Right lung (tissue), 5 donors: ENCODE results near the gene MRGPRF. TPM values are rescaled to one million over a fixed set of nuclear protein-coding genes. Genes with fewer than 3 reads are reported as not detected.
"Not testable (repeated sequence)": the region's sequence is repeated elsewhere in the genome, so short reads cannot be mapped to it uniquely, and the experiment has no call there.

Experiments used
- DNase-seq, 2 donors: peaks; one replicate each; pipeline ENCODE4 v3.0.0-alpha.2; 2013
- polyA plus RNA-seq, 5 donors: library from polyadenylated mRNA; unstranded; fragments of 120-200 nt; gene quantifications; one replicate each; pipeline versions ENCODE4 v1.2.1 to v1.2.3, GENCODE V29; 2013; ENCODE audit warnings: inconsistent platforms in 1 of 5, low replicate concordance in 1 of 5; ENCODE audit not compliant: insufficient read length in 5 of 5, insufficient read depth in 1 of 5

The MRGPRF gene
- polyA plus RNA-seq, 5 donors, result 3.1 to 8.9 (median 5.4) TPM

DNA sequence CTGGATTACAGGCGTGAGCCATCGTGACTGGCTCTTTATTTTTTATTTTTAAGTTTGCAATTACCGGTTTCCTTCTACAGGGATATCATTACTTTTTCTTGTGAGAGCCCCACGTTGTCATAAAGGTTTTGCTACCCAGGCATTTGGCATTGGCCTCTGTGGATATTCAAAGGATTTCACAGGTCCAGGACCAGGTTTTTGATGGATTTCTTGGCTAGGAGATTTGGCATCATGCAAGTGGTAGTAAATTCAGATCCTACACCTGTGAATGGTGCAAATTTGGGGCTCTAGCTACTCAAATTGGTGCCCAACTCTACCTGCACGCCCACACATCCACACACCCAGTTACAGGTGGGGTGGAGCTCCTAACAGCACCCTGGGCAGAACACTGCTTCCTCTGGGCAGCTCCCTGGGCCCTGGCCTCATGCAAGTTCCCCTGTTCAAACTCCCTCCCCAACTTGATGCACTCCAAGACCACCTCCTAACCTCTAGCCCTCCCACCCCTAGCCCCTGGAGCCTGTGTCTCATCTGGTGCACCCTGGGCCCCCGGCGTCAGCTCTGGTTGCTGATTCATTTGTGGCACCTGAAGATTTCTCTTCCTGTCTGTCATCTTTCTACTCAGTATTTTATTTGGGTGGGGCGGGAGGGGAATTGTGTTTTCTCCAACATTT is 23.0 kb downstream of the MRGPRF start:
- no peak for DNase-seq

DNA sequence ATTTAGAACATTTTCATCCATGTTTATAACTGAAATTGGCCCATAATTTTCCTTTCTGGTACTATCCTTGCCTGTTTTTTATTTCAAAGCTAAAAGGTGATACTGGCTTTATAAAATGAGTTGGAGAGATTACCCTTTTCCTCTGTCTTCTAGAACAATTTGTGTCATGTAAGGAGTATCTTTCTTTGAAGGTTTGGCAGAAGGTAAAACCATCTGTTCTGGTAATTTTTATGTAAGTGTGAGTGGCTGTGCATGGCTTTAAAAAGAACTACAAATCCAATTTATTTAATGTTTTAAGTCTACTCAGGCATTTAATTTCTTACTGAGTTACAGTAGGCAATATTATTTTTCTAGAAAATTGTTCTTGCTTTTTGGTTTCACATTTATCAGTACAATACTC is 24.6 kb downstream of the MRGPRF start:
- DNase-seq, result no peak

DNA sequence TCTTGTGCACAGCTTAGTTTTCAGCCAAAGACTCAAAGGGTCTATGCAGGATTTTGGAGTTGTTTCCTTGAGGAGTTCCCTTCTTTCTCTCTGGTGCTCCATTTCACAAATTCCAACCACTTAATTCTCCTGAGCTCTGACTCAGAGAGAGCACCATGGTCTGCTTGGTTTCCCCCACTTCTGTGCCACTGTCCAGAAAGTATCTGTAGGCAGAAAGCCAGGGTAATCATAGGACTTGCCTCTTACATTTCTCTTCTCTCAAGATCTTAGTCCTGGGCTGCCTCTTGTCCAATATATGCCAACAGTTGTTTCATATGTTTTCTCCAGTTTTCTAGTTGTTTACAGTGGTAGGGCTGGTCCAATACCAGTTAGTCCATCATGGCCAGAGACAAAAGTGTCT is 25.8 kb downstream of the MRGPRF start:
- no peak for DNase-seq

DNA sequence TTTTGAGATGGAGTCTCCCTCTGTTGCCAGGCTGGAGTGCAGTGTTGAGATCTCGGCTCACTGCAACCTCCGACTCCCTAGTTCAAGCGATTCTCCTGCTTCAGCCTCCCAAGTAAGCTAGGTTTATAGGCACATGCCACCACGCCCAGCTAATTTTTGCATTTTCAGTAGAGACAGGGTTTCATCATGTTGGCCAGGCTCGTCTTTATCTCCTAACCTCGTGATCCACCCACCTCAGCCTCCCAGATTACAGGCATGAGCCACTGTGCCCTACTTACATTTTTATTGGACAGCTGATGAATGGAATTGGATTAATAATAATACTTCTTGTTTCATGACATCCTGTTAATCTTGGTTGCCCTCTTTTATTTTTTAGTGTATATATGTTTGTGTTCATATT is 29.2 kb downstream of the MRGPRF start:
- DNase-seq, result no peak

DNA sequence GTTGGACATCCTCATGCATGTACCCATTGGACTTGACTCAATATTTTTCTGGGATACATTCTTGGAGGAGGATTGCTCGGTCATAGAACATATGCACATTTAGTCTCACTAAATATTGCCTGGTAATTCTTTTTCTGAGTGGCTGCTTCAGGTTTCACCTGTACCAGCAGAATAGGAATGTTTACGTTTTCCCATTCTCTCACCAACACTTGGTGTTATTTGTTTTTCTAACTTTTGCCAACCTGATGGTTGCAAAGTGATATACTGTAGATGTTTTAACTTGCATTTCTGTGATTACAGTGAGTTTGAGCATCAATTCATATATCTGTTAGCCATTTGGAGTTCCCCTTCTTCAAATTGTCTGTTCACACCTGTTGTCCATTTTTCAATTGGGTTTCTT is 30.9 kb downstream of the MRGPRF start:
- no peak for DNase-seq

DNA sequence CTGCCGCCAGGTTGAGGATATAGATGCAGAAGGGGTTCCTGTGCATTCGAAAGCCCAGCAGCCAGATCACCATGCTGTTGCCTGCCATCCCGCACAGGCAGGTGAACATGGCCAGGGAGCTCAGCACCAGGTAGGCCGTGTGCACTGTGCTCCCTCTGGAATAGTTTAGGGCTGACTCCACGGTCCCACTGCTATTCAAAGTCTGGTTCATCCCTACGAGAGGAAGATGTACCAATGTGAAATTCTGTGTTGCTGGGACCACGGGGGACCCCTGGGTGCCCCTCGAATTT is 32.3 kb downstream of the MRGPRF start, which contains the start of gene MRGPRD:
MRGPRD (minus strand) TSS at position 211 of the 290 bp plus-strand sequence; CDS start at position 211, 0 bp downstream.
- DNase-seq, result no peak

DNA sequence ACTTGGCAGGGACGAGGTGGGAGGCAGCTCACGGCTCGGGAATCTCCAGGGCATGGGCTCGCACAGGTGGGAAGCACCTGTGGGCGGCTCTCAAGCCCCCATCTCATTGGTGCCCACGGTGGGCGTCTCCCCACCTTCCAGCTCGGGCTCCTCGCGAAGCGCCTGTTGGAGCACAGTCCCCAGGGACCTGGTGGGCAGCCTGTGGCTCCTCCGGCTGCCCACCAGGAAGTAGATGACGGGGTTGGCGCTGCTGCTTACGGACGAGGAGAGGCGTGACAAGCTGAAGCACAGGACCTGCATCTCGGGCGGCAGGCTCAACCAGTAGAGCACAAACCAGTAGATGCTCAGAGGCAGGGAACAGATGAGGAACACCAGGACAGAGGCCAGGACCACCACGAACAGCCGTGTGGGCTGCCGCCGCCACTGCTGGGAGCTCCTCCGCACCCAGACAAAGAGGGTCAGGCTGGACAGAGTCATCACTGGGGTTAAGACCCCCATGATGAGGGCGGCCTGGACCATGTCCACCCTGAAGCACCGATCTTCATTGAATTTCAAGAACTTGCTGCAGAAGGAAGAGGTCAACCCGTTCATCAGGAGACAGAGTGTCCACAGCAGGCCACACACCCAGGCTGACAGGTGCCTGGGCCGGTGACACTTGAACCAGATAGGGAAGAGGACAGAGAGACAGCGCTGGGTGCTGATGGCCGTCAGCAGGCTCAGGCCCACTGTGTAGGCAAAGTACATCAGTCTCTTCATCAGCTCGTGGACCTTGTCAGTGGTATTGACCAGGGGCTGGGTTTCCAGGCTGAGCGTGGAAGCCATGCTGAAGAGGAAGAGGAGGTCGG is 32.9 kb downstream of the MRGPRF start:
- no peak for DNase-seq

DNA sequence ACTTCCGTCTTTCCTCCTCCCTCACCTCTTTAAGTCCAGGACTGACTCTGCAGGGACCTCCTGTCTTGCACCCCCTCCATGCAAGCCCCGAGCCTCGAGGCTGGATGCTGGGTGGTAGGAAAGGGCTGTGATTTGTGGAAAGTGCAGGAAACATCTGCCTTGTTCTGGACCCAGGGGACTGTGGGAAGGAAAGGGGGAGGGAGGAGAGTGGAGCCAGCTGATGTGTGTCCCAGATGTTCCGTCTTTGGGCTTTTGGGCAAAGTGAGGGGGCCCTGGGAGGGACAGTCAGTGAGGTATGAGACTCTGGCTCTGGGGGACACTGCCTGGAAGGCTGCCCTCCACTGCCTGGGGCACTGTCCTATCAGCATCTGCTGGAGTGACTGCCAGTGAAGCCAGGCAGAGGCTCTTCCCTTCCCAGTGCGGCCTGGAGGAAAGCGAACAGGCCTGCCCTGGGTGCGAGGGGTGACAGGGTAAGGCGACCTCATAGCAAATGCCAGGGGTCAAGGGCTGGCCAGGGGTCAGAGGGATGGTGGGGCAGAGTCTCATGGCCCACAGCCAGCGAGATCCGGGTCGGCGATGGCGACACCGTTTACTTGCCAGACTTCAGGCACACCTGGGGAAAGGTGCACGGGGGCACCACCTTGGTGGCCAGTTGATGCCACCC is 34.0 kb downstream of the MRGPRF start:
- DNase-seq, result no peak

DNA sequence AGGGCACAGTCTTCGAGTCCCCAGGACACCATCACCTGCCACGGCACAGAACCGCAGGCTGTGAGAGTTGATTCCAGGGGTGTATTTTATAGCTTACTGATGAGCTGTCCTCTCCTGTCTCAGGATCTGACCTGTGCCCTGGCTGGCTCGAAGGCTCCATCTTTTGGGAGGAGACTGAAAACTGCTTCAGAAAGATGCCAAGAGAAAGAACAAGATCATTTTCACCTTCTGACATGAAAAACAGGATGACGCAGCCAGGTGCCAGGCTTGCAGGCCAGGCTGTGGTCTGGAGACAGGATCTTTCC is 34.5 kb downstream of the MRGPRF start:
- no peak for DNase-seq

DNA sequence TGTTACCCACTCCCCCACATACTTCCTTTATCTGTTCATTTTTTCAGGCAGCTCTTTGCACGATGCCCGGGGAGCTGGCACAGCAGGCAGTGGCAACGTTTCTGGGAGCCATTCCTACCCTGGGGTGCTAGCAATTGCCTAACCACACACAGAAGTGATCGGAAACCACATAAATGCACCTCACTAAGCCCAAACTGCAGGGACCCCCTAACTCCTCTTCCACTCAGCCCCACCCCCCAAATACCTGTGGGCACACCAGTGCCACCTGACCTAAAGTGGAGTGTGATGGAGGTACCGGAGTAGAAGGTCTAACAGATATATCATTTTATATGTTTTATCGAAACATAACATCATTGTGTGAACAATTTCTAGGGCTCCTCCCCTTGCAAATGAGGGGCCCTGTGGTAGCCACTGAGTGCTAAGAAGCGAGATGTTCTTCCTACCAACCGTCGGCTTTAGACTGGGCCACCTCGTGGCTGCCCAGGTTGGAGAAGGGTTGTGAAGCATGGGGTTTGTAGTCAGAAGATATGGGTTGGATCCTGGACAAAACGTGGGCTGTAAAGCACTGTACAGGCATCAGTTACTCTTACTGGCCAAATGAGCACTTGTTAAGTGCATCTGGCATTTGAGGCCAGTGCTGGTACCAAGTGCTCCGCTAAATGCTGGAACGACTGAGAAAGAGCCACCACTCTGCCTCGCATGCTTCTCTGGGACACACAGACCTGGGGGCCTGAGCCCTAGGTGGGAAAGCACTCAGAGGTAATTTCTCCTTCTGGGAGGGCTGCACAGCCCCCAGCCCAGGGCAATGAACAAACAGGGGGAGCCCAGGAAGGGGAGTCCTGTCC is 35.0 kb downstream of the MRGPRF start:
- DNase-seq, result no peak

DNA sequence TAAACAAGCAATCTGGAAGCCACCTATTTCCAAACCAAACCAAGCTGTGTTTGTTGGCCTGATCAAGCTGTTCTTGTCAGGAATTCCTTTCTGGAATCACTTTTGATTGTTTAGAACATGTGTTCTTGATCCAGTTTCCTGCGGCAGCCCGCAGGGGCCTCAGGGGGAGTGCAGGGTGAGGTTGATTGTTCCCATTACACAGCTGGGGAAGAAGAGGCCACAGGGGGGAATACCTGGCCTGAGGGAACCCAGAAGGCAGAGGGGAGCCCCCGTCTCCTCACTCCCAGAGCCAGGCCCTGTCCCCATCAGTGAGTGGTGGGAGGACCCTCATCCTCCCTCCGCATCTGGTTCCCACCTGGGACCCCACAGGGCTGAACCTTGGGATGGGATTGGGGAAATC is 36.5 kb downstream of the MRGPRF start:
- DNase-seq, result no peak

DNA sequence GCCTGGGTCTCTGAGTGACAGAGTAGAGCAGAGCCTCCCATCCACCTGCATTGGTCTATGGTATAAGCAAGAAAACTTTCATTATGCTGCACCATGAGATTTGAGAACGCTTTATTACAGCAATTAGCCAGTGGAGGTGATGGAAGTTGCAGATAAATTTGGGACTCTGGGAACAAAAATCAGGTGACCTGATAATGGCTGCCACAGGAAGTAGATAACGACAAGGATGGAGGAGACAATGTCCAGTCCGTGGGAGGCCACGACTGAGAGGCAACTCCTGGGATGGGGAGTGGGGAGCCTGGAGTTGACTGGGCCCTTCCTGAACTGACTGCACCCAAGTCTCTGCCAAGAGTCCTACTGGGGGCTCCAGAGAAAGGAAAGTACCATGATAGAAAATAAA is 37.0 kb downstream of the MRGPRF start:
- no peak for DNase-seq

DNA sequence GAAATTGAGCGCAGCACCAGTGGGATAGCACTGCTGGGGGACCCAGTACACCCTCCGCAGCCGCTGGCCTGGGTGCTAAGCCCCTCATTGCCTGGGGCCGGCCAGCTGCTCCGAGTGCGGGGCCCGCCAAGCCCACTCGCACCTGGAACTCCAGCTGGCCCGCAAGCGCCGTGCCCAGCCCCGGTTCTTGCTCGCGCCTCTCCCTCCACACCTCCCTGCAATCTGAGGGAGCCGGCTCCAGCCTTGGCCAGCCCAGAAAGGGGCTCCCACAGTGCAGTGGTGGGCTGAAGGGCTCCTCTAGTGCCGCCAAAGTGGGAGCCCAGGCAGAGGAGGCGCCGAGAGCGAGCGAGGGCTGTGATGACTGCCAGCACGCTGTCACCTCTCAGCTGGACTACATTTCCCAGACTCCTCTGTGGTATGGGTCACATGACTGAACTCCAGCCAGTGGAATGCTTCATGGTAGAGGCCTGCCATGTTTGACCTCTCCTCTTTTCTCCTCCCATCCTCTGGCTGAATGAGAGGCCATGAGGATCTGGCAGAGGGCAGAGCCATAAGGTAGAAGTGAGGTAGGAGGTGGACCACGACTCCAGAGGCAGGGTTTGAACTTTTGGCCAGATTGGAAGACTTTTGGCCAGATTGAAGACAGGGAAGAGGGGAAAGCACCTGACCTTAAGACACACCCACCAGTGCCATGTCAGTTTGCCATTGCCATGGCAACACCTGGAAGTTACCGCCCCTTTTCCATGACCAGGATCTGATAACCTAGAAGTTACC is 38.4 kb downstream of the MRGPRF start:
- DNase-seq, result no peak

DNA sequence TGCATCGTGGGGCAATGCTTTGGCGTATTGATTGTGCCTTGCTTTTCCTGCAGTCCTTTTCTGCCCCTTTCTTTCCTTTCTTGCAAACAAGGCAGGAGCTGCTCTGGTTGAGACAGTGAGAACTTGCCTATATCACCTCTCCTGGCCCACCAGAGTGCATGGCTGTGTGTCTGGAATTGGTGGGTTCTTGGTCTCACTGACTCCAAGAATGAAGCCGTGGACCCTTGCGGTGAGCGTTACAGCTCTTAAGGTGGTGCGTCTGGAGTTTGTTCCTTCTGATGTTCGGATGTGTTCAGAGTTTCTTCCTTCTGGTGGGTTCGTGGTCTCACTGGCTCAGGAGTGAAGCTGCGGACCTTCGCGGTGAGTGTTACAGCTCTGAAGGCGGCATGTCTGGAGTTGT is 39.3 kb downstream of the MRGPRF start:
- not testable (repeated sequence) for DNase-seq

DNA sequence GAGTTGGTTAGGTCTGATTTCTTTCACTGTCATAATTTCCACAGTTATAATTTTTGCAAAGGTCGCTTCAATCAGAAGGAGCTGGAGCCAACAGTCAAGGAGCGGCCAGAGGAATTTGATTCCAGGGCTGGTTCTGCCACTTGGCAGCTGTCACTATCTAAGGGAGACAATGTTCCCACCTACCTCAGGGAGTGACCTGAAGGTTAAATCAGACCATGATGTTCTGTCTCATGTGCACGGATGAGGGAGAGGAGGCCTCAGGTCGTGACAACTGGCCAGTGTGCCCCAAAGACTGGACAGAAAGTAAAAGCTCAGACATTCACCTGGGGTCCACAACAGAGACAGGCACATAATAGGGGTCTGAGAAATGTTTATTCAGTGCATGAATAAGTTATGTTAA is 39.8 kb downstream of the MRGPRF start:
- no peak for DNase-seq

DNA sequence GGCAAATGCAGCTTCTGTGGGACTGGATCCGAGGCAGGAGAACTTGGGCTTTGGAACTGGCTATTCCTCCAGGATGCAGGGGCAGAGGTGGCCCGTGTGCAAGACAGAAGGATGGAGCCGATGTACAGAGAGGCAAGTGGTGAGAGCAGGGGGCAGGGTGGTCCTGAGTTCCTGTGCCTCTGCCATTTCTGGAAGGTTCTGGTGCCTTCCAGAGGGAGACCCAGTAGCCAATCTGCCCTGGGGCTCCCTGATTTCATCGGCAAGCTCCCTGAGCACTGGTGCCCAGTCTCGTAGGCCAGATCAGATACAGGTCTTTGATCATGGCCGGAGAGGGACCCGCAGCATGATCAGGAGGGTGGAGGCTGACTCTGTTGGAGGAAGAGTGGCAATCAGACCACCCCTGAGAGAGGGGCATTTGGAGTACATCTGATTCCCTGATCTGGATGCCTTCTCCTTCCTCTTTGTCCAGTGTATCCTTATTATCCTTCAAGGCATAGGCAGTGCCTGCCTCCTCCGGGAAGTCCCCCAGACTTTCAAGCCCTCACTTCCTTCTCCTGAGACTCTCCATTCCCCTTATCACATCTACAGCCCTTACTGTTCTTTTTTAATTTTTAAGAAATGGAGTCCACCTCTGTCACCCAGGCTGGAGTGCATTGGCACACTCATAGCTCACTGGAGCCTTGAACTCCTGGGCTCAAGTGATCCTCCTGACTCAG is 42.0 kb downstream of the MRGPRF start:
- DNase-seq, result no peak

DNA sequence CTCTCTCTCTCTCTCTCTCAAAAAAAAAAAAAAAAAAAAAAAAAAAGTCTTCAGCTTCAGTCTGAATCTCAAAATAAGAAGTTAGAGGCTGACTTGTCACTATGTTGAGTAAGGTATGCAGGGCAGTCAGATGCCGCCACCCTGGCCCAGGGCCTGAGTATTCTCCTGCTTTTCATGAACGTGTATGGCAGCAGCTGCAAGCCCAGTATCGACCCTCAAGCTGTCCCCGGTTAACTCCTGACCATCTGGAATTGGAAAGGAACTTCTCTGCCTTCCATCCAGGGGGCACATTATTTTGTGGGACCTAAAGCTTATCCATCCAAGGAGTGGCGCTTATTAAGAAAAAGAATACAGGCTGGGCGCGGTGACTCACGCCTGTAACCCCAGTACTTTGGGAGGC is 43.7 kb downstream of the MRGPRF start:
- no peak for DNase-seq

DNA sequence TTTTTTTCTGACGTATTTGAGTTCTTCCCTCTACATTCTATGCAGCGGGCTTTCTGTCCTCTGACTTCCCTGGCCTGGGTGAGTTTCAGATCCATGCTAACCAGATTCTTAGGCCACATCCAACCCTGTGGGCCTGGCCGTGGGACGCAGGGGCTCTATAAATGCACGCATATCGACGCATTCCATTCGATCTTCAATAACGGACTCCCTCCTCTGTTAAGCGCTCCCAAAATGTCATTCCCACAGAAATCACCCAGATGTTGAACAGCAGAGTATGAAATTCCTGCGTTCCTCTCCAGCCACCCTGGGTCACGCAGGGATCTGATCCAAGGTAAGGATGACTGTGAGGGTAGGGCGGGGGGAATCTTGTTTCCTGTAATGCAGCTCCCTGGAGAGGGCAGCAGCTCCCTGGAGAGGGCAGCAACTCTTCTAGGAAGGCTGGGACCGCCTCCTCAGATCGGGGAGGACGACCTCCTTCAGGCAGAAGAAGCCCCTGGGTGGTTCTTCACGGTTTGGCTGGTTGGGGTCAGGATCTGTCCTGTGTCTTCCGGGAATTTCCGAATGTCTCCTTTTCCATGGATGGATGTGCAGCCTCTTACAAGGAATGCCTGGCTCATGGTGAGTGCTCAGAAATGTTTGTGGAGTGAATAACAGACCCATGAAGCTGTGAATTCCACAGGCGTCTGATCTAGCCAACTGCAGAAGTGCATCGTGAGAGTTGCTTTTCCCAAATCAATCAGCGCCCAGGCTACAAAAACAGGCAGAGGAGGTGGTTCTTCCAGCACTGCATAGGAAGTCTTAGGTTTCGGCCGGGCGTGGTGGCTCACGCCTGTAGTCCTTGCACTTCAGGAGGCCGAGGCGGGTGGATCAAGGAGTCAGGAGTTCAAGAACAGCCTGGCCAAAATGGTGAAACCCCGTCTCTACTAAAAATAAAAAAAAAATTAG is 44.5 kb downstream of the MRGPRF start:
- DNase-seq, result no peak
